PFSK-1 (cell line): ENCODE data around the gene SPATA6L.

ENCODE experiments used
- FOXP2 ChIP-seq: optimal IDR thresholded peaks from 2 replicates; pipeline ENCODE3; 2011; ENCODE audit warnings: borderline replicate concordance, control low read depth, inconsistent platforms; ENCODE audit not compliant: insufficient read depth; ENCODE audit errors: extremely low read length, extremely low read depth
- POLR2AphosphoS5 ChIP-seq: IDR thresholded peaks from 2 replicates; pipeline ENCODE4 v1.6.1; 2012; ENCODE audit warnings: low read depth, mild to moderate bottlenecking, control low read depth, low read length, moderate library complexity
- REST ChIP-seq, 2 experiments: IDR thresholded peaks; 2 replicates each; pipeline versions ENCODE4 v1.6.1 to v1.8.0; 2011 to 2012; ENCODE audit warnings: low read depth in 2 of 2, low read length in 2 of 2, control low read depth in 1 of 2, inconsistent platforms in 1 of 2, mild to moderate bottlenecking in 1 of 2, moderate library complexity in 1 of 2; ENCODE audit not compliant: insufficient read depth in 1 of 2
- SIN3A ChIP-seq: IDR thresholded peaks from 2 replicates; pipeline ENCODE4 v1.6.1; 2012; ENCODE audit warnings: mild to moderate bottlenecking, low read length, moderate library complexity, borderline replicate concordance; ENCODE audit not compliant: insufficient read depth
- TAF1 ChIP-seq: IDR thresholded peaks from 2 replicates; pipeline ENCODE4 v1.6.1; 2012; ENCODE audit warnings: low read length, control low read depth, borderline replicate concordance; ENCODE audit not compliant: insufficient read depth

Gene SPATA6L

GRCh38 chr9:4615251-4615650, 51.0 kb downstream of the SPATA6L start:
- TF ChIP-seq POLR2AphosphoS5 (no peak), FOXP2 (no peak), SIN3A (no peak), TAF1 (no peak), REST (IDR thresholded peaks at IDR 0.05; ENCODE audit: insufficient read depth in 1 of 2, low read depth in 2 of 2, low read length in 2 of 2) (no peak)

- TF ChIP-seq TAF1 (no peak), FOXP2 (no peak), POLR2AphosphoS5 (no peak), REST (IDR thresholded peaks at IDR 0.05; ENCODE audit: insufficient read depth in 1 of 2, low read depth in 2 of 2, low read length in 2 of 2) (no peak), SIN3A (no peak)
These were observed 51.7 kb downstream of the SPATA6L start for GRCh38 chr9:4614627-4615026.

- TF ChIP-seq TAF1 (no peak), POLR2AphosphoS5 (no peak), SIN3A (no peak), REST (IDR thresholded peaks at IDR 0.05; ENCODE audit: insufficient read depth in 1 of 2, low read depth in 2 of 2, low read length in 2 of 2) (no peak), FOXP2 (no peak)
These were observed 61.6 kb downstream of the SPATA6L start for GRCh38 chr9:4604678-4605095.

- TF ChIP-seq SIN3A = no peak
- TF ChIP-seq FOXP2 = no peak
- TF ChIP-seq TAF1 = no peak
- TF ChIP-seq POLR2AphosphoS5 = no peak
- no peak for TF ChIP-seq REST (IDR thresholded peaks at IDR 0.05; ENCODE audit: insufficient read depth in 1 of 2, low read depth in 2 of 2, low read length in 2 of 2)
These were observed 62.5 kb downstream of the SPATA6L start for GRCh38 chr9:4603830-4604229.

- TF ChIP-seq FOXP2 = no peak
These were observed 65.9 kb downstream of the SPATA6L start for GRCh38 chr9:4600368-4600767.

- TF ChIP-seq SIN3A (no peak), POLR2AphosphoS5 (no peak), TAF1 (no peak), REST (IDR thresholded peaks at IDR 0.05; ENCODE audit: insufficient read depth in 1 of 2, low read depth in 2 of 2, low read length in 2 of 2) (no peak), FOXP2 (no peak)
These were observed 69.9 kb downstream of the SPATA6L start for GRCh38 chr9:4596165-4596922.
